OCI-LY3 (cell line): ENCODE results near the gene NDUFA9.

ENCODE experiments used
- H2AFZ ChIP-seq: fragments of 200-600, 300-600 bp; shearing (Covaris generic); 2 replicates; pipeline ENCODE4 v1.6.0; 2014; ENCODE audit warnings: antibody characterized with exemption, low read depth, low read length
- H3K27ac ChIP-seq: fragments of 200-600, 300-600 bp; sonication (generic); 2 replicates; pipeline ENCODE4 v1.5.1; 2014; ENCODE audit warnings: mild to moderate bottlenecking, low read length, moderate library complexity, mixed read lengths
- H3K27me3 ChIP-seq: fragments of 200-600, 300-600 bp; sonication (generic); 2 replicates; pipeline ENCODE4 v1.6.1; 2014; ENCODE audit warnings: low read depth, low read length, mixed read lengths
- H3K36me3 ChIP-seq: fragments of 200-600, 300-600 bp; sonication (generic); replicated peaks from 2 replicates; pipeline ENCODE3; 2014; ENCODE audit warnings: low read depth, low read length, mixed read lengths
- H3K4me1 ChIP-seq: fragments of 300-600, 200-600 bp; sonication (generic); 2 replicates; pipeline ENCODE4 v1.6.1; 2014; ENCODE audit warnings: low read length, mixed read lengths
- H3K4me2 ChIP-seq: fragments of 200-600, 300-600 bp; sonication (generic); 2 replicates; pipeline ENCODE4 v1.6.1; 2014; ENCODE audit warnings: low read length, mixed read lengths
- H3K4me3 ChIP-seq: fragments of 300-600, 200-600 bp; sonication (generic); 2 replicates; pipeline ENCODE4 v1.5.1; 2014; ENCODE audit warnings: antibody characterized with exemption, mild to moderate bottlenecking, low read length, moderate library complexity
- H3K79me2 ChIP-seq: fragments of 300-600, 200-600 bp; shearing (Covaris generic); 2 replicates; pipeline ENCODE4 v1.6.1; 2014; ENCODE audit warnings: mild to moderate bottlenecking, low read length, mixed read lengths
- H3K9ac ChIP-seq: fragments of 300-600, 200-600 bp; shearing (Covaris generic); 2 replicates; pipeline ENCODE4 v1.6.0; 2014; ENCODE audit warnings: mild to moderate bottlenecking, low read length, moderate library complexity
- H3K9me3 ChIP-seq: fragments of 200-600, 300-600 bp; shearing (Covaris generic); 2 replicates; pipeline ENCODE4 v1.6.1; 2014; ENCODE audit warnings: low read length, mixed read lengths; ENCODE audit not compliant: insufficient read depth
- H4K20me1 ChIP-seq: fragments of 200-600, 300-600 bp; sonication (generic); 2 replicates; pipeline ENCODE4 v1.6.1; 2016; ENCODE audit warnings: low read length, mixed read lengths; ENCODE audit not compliant: insufficient read depth
- EZH2phosphoT487 ChIP-seq: fragments of 200-600 bp; shearing (Covaris generic); IDR thresholded peaks from 2 replicates; pipeline ENCODE4 v1.6.1; 2018; ENCODE audit warnings: antibody characterized with exemption, mixed run types, low read depth
- TF ChIP-seq, protein P1 (sequence below): fragments of 200-600, 300-600 bp; sonication (generic); IDR thresholded peaks from 2 replicates; pipeline ENCODE4 v1.5.1; 2014; ENCODE audit warnings: antibody characterized with exemption, low read length, low read depth

Gene NDUFA9

DNA sequence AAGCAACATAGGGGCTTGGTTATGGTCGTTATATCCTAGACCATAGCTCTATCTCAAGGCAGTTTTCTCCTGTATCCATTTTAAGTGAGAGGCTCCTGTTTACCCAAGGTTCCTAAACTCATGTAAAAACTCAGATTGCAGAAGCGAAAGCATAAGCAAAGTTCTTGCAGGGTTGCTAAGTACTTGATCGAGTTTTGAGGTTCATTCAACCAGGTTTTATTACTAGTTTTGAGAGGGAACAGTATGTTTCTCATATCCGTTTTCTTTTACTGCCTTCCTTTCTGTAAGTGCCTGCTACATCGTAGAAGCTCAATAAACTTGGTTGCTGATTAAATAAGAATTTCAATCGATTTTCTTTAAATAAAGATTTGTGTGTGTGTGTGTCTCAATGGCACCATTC, 5.2 kb upstream of the NDUFA9 start:
- Histone ChIP-seq H3K9ac (peak overlapping the region; percentile 44), H3K27me3 (no peaks in the 10 kb centered on the region), H3K9me3 (no peaks in the 10 kb centered on the region), H3K36me3 (no peaks in the 10 kb centered on the region), H3K4me2 (peak overlapping the region; percentile 78), H3K27ac (peak overlapping the region; percentile 84), H4K20me1 (no peaks in the 10 kb centered on the region), H3K4me3 (peak overlapping the region; percentile 53), H3K79me2 (peaks cover 9% of the 10 kb centered on the region; the same call in 1 of the 2 replicates), H3K4me1 (peaks cover 45% of the 10 kb centered on the region), H2AFZ (peak overlapping the region; percentile 22; the same call in 1 of the 2 replicates)
- TF ChIP-seq, protein P1, sequence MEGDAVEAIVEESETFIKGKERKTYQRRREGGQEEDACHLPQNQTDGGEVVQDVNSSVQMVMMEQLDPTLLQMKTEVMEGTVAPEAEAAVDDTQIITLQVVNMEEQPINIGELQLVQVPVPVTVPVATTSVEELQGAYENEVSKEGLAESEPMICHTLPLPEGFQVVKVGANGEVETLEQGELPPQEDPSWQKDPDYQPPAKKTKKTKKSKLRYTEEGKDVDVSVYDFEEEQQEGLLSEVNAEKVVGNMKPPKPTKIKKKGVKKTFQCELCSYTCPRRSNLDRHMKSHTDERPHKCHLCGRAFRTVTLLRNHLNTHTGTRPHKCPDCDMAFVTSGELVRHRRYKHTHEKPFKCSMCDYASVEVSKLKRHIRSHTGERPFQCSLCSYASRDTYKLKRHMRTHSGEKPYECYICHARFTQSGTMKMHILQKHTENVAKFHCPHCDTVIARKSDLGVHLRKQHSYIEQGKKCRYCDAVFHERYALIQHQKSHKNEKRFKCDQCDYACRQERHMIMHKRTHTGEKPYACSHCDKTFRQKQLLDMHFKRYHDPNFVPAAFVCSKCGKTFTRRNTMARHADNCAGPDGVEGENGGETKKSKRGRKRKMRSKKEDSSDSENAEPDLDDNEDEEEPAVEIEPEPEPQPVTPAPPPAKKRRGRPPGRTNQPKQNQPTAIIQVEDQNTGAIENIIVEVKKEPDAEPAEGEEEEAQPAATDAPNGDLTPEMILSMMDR = no peak
- TF ChIP-seq EZH2phosphoT487 = no peak

DNA sequence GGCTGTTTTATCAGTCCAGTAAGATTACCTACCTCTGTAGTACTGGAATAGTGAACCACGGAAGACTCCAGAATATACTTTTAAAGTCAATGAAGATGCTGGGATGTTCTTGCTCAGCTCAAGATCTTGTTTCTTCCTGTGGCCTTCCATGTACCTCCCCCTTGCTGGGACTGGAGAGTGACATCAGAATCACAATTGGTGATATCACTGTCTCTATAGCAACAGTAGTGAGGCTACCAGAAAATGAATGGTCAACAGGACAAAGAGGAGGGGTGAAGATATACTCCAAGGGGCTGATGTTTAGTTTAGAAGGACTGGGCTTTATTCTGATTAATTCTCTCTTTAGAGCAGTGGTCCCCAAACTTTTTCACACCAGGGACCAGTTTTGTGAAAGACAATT, 3.9 kb upstream of the NDUFA9 start:
- Histone ChIP-seq H3K9me3 (no peaks in the 10 kb centered on the region), H3K9ac (no peak overlapping the region), H3K79me2 (peaks cover 20% of the 10 kb centered on the region), H3K36me3 (no peaks in the 10 kb centered on the region), H3K4me2 (no peak overlapping the region), H2AFZ (no peak overlapping the region), H3K27me3 (no peaks in the 10 kb centered on the region), H3K4me1 (peaks cover 49% of the 10 kb centered on the region), H3K27ac (no peak overlapping the region), H3K4me3 (no peak overlapping the region), H4K20me1 (no peaks in the 10 kb centered on the region)
- TF ChIP-seq, protein P1 = no peak
- TF ChIP-seq EZH2phosphoT487 = no peak

- no peaks in the 10 kb centered on the region for H4K20me1 ChIP-seq
- H3K9me3 ChIP-seq = no peaks in the 10 kb centered on the region
- H3K9ac ChIP-seq = peak overlapping the region; percentile 98
- peak overlapping the region; percentile 92 for H3K4me2 ChIP-seq
- H3K27me3 ChIP-seq = no peaks in the 10 kb centered on the region
- 0 out of 2 replicates have a peak overlapping the region, but pooled peaks have one; percentile 50 for H2AFZ ChIP-seq
- no peaks in the 10 kb centered on the region for H3K36me3 ChIP-seq
- no peak for TF ChIP-seq EZH2phosphoT487
- TF ChIP-seq, protein P1 = no peak
- H3K79me2 ChIP-seq = peaks cover 48% of the 10 kb centered on the region
- peaks cover 45% of the 10 kb centered on the region for H3K4me1 ChIP-seq
- peak overlapping the region; percentile 76 for H3K27ac ChIP-seq
- H3K4me3 ChIP-seq = peak overlapping the region; percentile 92
These were observed 812 bp upstream of the NDUFA9 start for GRCh38 chr12:4648104-4648500.

DNA sequence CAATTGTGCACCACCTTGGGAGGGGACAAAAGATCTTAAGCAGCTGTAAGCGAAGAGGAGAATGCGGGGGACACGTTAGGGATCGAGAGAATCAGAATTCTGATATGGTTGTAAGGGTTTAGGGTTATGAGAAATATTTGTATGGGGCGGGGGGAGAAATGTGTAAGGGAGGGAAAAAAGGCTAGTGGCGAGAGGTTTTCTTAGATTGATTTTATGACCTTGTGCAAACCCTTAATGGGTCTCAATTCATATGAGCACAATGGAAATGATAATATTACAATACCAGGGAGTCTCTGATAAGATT, 396 bp downstream of the NDUFA9 start:
- H3K4me3 ChIP-seq = peak overlapping the region; percentile 92
- peaks cover 60% of the 10 kb centered on the region for H3K79me2 ChIP-seq
- H4K20me1 ChIP-seq = no peaks in the 10 kb centered on the region
- peak overlapping the region; percentile 98 for H3K9ac ChIP-seq
- no peaks in the 10 kb centered on the region for H3K9me3 ChIP-seq
- H3K4me2 ChIP-seq = peak overlapping the region; percentile 84
- peaks cover 43% of the 10 kb centered on the region for H3K4me1 ChIP-seq
- H2AFZ ChIP-seq = peak overlapping the region; percentile 71
- no peaks in the 10 kb centered on the region for H3K27me3 ChIP-seq
- peak overlapping the region; percentile 76 for H3K27ac ChIP-seq
- peaks cover 2% of the 10 kb centered on the region for H3K36me3 ChIP-seq
- TF ChIP-seq EZH2phosphoT487 = no peak
- TF ChIP-seq, protein P1 = no peak
